Measurements from ENCODE around the gene COBL.
"Not testable (repeated sequence)": the region's sequence is repeated elsewhere in the genome, so short reads cannot be mapped to it uniquely, and the experiment has no call there.

The COBL gene

DNA sequence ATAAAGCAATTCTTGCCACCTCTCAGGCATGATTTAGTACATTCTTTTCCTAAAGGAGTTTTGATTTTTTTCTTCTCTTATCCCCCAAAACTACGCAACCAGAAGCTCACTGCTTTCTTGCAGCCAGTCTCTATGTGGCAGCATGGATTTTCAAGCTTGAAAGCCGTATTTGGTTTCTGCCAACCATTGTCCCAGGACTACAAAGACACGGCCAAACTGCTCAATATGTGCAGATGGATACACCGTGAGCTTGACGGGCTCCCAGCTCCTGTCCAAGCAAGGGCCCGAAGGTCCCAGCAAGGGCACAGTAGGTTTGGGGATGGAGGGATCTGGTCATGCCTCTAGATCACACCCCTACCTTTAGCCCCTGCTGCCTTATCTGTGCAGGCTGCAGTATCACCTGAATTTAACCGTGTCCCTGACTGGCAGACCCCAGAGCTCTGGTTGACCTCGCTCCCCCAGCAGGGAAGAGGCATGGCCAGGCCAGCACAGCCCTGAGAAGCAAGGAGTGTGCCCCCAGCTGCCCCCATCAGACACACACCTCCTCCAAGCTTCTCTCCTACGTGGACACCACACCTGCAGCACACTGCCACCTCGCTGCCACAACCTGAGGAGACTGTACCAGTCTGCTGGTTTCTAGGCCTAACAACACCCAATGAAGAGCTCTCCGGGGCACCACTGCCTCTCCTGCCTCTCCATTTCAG is 86.8 kb downstream of the COBL start:
- DNase-seq = peak in 1 of 2 experiments; percentile 66

- peak; percentile 15 to 66 for DNase-seq
Observed at GRCh38 chr7:51229106-51229537, 87.5 kb downstream of the COBL start.

DNA sequence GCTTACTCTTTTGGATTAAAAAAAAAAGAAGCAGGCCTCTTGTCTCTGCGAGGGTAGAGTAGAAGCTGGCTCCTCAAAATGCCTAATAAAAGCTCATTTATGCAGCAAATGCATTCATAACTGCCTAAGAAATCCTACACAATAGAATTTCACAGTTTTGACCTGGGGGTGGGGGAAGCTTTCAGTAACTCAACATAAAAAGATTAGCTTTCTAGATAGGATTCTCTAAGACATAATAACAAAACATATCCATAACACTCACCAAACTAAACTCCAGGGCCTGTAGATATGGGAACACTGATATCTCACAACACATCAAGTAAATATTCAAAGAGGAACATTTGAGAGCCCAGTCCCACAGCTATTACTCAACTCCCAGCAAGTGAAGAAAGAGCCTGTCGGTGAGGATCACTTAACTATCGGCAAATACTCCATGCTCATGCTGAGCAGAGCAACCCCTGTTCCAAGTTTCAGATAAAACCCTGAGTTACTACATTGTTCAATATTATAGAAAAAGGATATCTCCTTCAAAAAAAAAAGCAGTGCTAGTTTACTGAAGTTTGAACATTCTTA is 88.1 kb downstream of the COBL start:
- DNase-seq = no peak

GRCh38 chr7:51227861-51228260 is 88.7 kb downstream of the COBL start:
- DNase-seq = no peak

GRCh38 chr7:51226916-51227535 is 89.6 kb downstream of the COBL start:
- no peak for DNase-seq

DNA sequence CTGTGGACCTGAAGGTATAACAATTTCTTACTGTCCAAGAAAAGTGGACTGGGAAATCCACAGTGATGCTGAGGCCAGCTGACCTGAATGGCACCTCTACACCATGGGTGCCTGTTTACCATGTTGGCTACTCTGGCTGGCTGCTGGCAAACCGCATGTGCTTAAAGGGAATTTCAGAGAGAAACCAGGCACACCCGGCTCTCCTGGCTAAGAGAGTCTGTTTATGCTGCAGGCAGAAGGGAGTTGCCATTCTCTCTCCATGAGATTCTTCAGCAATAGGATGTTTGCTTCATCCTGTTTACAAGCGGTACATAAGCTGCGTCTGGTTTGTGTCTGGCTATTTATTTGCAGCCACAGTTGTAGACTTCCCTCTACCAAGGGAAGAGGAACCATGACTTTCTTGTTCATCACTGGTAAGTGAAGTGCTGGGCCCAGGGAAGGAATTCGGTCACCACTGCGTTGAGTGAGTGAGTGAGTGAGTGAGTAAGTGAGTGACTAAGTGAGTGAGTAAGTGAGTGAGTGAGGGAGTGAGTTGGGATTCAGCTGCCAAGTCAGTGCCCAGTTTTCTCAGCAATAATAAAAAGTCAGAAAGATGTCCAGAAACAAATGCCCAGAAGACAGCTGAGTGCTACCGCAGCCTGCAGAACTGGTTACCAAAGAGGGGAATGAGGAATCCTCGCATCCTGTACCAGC is 90.4 kb downstream of the COBL start:
- DNase-seq = no peak

DNA sequence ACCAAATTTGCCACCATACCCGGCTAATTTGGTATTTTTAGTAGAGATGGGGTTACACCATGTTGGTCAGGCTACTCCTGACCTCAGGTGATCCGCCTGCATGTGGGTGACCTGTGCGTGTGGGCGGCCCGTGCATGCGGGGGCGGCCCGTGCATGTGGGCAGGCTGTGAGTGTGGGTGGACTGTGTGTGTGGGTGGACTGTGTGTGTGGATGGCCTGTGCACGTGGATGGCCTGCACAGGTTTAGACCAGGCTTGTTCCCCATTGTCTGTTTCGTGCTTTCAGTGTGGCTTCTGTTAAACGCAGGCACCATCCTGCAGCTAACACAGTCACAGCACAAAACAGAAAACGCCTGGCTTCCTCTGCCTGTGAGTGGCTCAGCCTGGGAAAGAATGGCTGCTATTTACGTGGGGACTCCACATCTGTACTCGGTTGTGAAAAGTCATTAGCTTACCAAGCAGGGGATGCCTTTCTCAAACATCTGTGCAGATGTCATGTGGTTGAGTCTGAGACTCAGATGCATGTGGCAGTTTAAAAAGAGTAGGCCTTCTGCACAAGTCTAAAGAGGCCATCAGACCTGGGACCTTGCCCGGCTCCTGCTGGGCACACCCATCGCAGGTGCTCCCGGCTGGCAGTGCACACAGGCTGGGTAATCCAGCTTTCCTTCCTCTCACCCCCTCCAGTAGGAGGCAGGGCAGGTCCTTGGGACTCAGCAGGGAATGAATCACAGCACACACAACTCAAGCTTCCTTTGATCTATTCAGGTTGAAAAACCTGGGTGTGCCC is 91.6 kb downstream of the COBL start:
- DNase-seq = no peak

DNA sequence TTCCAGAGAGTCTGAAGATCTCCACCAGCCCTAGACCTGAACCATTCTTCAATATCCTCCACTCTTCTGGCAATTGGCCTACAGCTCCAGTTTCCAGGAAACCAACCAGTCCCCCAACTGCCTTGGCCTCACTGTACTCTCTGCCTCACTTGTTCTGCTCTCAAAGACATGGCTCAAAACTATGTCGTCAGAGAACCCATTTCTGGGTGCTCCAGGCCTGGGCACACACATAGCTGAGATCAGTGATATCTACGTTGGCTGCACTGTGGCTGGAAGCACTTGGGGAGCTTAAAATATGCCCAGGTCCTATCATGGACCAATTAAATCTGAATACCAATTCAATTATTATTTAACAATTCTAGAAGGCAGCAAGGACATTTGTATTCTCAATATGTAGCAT is 93.1 kb downstream of the COBL start:
- no peak for DNase-seq

GRCh38 chr7:51222916-51223315 is 93.7 kb downstream of the COBL start:
- no peak for DNase-seq

DNA sequence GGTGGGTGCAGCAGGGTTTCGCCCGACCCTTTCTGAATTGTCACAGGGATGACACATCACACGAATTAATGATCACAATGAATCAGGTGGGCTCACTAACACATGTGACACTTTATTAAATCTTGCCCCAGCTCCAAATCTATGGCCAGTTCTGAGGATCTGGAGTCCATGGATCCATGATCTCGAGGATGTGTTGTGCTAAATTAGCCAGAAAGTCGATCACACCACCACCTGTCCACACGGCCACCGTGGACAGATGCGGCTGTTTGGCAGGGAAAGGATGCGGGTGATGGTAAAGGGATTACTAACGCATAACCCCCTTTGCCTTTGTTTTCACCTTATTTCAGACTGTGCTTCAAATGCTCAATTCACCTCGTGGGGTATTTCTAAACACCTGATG is 96.4 kb downstream of the COBL start:
- DNase-seq = no peak

GRCh38 chr7:51219261-51219988 is 97.2 kb downstream of the COBL start:
- DNase-seq = no peak

DNA sequence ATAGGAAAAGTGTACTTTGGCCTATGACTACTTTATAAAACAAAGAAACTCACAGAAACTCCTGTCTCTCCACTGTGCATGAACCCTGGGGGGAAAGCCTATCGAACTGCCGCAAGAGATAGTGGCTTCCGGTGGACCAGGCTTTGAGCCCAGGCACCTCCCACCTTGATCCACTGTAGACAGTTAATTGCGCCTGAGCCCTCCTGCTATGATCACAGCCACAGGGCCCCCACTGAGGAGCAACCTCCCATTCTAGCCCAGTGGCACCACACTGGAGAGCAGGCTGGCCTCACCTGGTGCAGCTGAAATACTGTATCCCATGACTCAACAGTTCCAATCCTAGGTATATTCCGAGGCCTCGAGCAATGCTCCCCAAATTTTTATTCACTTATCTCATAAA is 98.8 kb downstream of the COBL start:
- DNase-seq = no peak

GRCh38 chr7:51214098-51214497 is 102.5 kb downstream of the COBL start:
- no peak for DNase-seq

DNA sequence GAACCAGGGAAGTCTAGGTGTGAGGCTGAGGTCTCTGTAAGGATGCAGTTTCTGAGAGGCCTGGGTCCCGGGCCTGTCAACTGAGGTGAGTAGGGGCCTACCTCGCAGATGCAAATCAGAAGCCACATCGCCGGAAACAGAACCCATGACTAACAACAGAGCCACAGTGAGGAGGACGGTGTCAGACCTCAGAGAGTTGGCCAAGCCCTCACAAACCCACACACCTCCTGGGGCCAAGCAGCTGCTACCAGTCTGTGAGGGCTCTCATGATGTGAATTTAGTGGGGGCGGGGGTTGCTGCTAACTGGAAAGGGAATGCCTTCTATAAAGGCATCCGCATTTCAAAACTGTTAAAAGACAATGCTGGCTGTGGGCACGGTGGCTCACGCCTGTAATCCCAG is 103.0 kb downstream of the COBL start:
- DNase-seq = no peak

DNA sequence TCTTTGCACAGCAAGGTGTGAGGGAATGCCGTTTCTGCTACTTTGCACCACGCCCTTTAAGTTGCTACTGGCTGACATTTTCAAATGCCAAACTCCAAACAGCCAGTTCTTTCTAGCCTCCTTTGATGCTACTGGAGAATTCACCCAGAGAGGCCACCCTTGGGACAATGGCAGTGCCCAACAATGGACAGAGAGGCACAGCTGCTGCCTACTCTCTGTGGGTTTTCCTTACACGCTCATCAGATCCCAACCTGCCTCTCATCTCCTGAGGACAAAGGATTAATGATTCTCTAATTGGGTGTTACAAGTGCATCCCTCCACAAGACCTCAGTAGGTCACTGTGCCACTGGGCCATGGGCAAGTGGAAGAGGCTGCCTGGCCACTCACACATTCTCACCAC is 105.8 kb downstream of the COBL start:
- no peak for DNase-seq

GRCh38 chr7:51209426-51209825 is 107.2 kb downstream of the COBL start:
- DNase-seq = no peak

DNA sequence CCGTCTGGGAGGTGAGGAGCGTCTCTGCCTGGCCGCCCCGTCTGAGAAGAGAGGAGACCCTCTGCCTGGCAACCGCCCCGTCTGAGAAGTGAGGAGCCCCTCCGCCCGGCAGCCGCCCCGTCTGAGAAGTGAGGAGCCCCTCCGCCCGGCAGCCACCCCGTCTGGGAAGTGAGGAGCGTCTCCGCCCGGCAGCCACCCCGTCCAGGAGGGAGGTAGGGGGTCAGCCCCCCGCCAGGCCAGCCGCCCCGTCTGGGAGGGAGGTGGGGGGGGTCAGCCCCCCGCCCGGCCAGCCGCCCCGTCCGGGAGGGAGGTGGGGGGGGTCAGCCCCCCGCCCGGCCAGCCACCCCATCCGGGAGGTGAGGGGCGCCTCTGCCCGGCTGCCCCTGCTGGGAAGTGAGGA is 108.5 kb downstream of the COBL start:
- DNase-seq = not testable (repeated sequence)

DNA sequence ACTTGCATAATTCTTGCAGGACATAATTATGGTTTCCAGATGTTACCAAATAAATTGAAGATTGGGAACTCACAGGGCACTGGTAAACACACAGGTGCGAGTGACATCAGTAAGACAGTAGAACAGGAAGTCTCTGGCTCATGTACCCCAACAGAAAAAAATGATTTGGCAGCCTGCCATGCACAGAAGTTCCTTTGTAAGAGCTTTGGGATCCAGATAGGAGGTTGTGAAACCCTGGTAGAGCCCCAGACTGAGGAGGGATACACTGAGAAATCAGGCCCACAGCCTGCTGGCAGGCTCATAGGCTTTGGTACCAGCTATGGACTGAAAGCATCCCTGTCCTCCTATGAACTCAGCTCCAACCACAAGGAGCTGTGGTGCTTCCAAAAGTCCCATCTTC is 118.0 kb downstream of the COBL start:
- no peak for DNase-seq

- no peak for DNase-seq
Observed at GRCh38 chr7:51190969-51191368, 125.6 kb downstream of the COBL start.

- DNase-seq = no peak
Observed at GRCh38 chr7:51189777-51190176, 126.8 kb downstream of the COBL start.

DNA sequence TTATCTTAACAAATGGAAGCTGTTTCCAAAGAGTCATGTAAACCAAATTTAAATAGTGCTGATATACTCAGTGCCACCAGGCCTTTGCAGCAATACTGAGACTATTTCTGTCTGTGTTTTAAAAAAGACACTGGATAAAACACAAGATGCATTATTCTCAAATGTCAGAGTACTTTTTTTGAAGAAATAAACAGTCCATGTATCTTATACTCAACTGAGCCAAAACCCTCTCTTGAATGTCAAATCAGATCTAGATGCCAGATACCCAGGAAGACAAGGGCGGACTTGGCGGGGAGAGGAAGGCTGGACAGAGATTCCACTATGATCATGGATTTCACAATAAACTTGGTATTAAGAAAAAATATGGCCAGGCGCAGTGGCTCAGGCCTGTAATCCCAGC is 127.6 kb downstream of the COBL start:
- peak in 1 of 2 experiments; percentile 40 for DNase-seq

DNA sequence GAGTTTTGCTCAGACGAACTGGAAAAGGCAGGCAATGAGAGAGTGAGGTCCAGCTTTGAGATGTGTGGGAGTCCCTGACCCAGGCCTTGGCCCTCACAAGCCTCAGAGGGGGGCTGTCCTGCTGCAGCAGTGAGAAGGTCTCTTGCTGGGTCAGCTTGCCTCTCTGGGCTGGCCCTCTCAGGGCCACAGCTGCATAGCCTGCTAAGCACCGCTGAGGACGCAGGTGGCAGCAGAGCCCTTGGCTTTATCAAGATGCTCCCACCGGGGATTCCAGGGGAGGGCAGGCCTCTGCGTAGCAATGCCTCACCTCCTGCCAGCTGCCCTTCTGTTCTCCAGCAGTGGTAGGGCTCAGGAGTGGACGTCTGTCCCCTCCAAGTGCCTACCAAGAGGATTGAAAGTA is 128.7 kb downstream of the COBL start:
- DNase-seq = peak in 1 of 2 experiments; percentile 7
